ENCODE data around the gene BPIFB6.

Gene BPIFB6

DNA sequence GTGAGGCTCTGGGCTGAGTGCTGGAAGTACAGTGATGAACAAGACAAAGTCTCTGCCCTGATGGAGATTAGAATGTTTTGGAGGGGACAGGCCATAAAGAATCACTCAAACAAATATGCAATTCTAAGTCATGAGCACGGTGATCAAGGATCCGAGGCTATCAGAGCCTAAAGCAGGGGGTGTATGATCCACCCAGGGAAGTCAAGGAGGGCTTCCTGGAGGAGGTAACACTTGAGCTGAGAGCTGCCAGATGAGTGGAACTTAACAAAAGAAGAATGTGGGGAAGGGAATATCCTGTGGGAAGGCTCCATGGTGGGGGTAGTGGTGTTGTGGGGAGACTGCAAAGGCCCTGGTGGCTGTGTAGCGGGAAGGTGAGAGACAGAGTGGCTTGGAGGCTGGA is 60.2 kb downstream of the BPIFB6 start:
- no peaks in the 10 kb centered on the region for H3K9me3 ChIP-seq (ENCODE audit: control insufficient read depth, insufficient read depth, low read depth, low read length)
- H3K27ac ChIP-seq (ENCODE audit: extremely low read depth, low read depth, low read length), result no peak overlapping the region
- ChIA-PET POLR2A (no interaction called here), CTCF (interaction anchor here (1.0 to 3.1 kb wide), 2 partner anchors 15 to 190 kb away, joined by 3 to 11 read pairs; no protein-coding TSS in a partner anchor)
- no peaks in the 10 kb centered on the region for H3K36me3 ChIP-seq (ENCODE audit: control insufficient read depth in 2 of 2, insufficient read depth in 1 of 2, low read length in 2 of 2)
- no peak for TF ChIP-seq GLIS1 (tag by site-specific recombination; IDR thresholded peaks at IDR 0.05)
- TF ChIP-seq, protein P1, sequence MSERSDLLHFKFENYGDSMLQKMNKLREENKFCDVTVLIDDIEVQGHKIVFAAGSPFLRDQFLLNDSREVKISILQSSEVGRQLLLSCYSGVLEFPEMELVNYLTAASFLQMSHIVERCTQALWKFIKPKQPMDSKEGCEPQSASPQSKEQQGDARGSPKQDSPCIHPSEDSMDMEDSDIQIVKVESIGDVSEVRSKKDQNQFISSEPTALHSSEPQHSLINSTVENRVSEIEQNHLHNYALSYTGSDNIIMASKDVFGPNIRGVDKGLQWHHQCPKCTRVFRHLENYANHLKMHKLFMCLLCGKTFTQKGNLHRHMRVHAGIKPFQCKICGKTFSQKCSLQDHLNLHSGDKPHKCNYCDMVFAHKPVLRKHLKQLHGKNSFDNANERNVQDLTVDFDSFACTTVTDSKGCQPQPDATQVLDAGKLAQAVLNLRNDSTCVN (tag by site-specific recombination; optimal IDR thresholded peaks at IDR 0.05), result no peak
- no peak for TF ChIP-seq ZNF521 (tag by site-specific recombination; IDR thresholded peaks at IDR 0.05)
- no peak for TF ChIP-seq ZXDB (tag by site-specific recombination; IDR thresholded peaks at IDR 0.05)
- TF ChIP-seq, protein P2, sequence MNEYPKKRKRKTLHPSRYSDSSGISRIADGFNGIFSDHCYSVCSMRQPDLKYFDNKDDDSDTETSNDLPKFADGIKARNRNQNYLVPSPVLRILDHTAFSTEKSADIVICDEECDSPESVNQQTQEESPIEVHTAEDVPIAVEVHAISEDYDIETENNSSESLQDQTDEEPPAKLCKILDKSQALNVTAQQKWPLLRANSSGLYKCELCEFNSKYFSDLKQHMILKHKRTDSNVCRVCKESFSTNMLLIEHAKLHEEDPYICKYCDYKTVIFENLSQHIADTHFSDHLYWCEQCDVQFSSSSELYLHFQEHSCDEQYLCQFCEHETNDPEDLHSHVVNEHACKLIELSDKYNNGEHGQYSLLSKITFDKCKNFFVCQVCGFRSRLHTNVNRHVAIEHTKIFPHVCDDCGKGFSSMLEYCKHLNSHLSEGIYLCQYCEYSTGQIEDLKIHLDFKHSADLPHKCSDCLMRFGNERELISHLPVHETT (tag by site-specific recombination; IDR thresholded peaks at IDR 0.05), result no peak
- no peak for TF ChIP-seq HOXC10 (CRISPR knock-in tag; IDR thresholded peaks at IDR 0.05)
- TF ChIP-seq ZNF133 (tag by site-specific recombination; IDR thresholded peaks at IDR 0.05), result no peak
- TF ChIP-seq ZNF169 (tag by site-specific recombination; IDR thresholded peaks at IDR 0.05), result no peak
- no peak for TF ChIP-seq REPIN1 (tag by site-specific recombination; IDR thresholded peaks at IDR 0.05; ENCODE audit: low read depth)
- TF ChIP-seq, protein P3, sequence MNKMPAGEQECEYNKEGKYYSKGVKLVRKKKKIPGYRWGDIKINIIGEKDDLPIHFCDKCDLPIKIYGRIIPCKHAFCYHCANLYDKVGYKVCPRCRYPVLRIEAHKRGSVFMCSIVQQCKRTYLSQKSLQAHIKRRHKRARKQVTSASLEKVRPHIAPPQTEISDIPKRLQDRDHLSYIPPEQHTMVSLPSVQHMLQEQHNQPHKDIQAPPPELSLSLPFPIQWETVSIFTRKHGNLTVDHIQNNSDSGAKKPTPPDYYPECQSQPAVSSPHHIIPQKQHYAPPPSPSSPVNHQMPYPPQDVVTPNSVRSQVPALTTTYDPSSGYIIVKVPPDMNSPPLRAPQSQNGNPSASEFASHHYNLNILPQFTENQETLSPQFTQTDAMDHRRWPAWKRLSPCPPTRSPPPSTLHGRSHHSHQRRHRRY (tag by site-specific recombination; IDR thresholded peaks at IDR 0.05), result no peak
- TF ChIP-seq ZNF654 (tag by site-specific recombination; IDR thresholded peaks at IDR 0.05; ENCODE audit: low read depth), result no peak
- no peak for TF ChIP-seq ZNF266 (tag by site-specific recombination; IDR thresholded peaks at IDR 0.05; ENCODE audit: low read depth)
- TF ChIP-seq, protein P4, sequence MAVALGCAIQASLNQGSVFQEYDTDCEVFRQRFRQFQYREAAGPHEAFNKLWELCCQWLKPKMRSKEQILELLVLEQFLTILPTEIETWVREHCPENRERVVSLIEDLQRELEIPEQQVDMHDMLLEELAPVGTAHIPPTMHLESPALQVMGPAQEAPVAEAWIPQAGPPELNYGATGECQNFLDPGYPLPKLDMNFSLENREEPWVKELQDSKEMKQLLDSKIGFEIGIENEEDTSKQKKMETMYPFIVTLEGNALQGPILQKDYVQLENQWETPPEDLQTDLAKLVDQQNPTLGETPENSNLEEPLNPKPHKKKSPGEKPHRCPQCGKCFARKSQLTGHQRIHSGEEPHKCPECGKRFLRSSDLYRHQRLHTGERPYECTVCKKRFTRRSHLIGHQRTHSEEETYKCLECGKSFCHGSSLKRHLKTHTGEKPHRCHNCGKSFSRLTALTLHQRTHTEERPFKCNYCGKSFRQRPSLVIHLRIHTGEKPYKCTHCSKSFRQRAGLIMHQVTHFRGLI (tag by site-specific recombination; IDR thresholded peaks at IDR 0.05), result no peak
- TF ChIP-seq, protein P5, sequence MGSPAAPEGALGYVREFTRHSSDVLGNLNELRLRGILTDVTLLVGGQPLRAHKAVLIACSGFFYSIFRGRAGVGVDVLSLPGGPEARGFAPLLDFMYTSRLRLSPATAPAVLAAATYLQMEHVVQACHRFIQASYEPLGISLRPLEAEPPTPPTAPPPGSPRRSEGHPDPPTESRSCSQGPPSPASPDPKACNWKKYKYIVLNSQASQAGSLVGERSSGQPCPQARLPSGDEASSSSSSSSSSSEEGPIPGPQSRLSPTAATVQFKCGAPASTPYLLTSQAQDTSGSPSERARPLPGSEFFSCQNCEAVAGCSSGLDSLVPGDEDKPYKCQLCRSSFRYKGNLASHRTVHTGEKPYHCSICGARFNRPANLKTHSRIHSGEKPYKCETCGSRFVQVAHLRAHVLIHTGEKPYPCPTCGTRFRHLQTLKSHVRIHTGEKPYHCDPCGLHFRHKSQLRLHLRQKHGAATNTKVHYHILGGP (tag by site-specific recombination; IDR thresholded peaks at IDR 0.05), result no peak
- H3K4me3 ChIP-seq (ENCODE audit: low read depth, low read length), result no peak overlapping the region
- no peaks in the 10 kb centered on the region for H3K4me1 ChIP-seq (ENCODE audit: control insufficient read depth, insufficient read depth, low read length)

DNA sequence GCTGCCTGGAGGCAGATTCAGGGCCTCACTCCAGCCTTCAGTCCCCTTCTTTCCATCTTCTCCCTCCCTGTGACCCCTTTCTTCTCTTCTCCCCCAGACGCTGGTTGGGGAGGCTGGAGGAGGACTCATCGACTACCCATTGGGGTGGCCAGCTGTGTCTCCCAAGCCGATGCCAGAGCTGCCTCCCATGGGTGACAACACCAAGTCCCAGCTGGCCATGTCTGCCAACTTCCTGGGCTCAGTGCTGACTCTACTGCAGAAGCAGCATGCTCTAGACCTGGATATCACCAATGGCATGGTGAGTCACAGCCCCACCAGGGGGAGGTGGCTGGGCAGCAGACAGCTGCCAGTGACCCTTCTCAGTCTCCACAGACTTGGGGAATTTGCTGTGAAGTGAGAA is 60.9 kb downstream of the BPIFB6 start:
- Histone ChIP-seq H3K36me3 (ENCODE audit: control insufficient read depth in 2 of 2, insufficient read depth in 1 of 2, low read length in 2 of 2) (no peaks in the 10 kb centered on the region), H3K4me3 (ENCODE audit: low read depth, low read length) (no peak overlapping the region), H3K9me3 (ENCODE audit: control insufficient read depth, insufficient read depth, low read depth, low read length) (no peaks in the 10 kb centered on the region), H3K27ac (ENCODE audit: extremely low read depth, low read depth, low read length) (no peak overlapping the region), H3K4me1 (ENCODE audit: control insufficient read depth, insufficient read depth, low read length) (no peaks in the 10 kb centered on the region)
- POLR2A ChIA-PET, result no interaction called here
- TF ChIP-seq ZNF677 (tag by site-specific recombination; IDR thresholded peaks at IDR 0.05) (no peak), ZSCAN23 (tag by site-specific recombination; IDR thresholded peaks at IDR 0.05) (no peak), ZNF529 (tag by site-specific recombination; IDR thresholded peaks at IDR 0.05; ENCODE audit: insufficient replicate concordance) (no peak)
- TF ChIP-seq, protein P6, sequence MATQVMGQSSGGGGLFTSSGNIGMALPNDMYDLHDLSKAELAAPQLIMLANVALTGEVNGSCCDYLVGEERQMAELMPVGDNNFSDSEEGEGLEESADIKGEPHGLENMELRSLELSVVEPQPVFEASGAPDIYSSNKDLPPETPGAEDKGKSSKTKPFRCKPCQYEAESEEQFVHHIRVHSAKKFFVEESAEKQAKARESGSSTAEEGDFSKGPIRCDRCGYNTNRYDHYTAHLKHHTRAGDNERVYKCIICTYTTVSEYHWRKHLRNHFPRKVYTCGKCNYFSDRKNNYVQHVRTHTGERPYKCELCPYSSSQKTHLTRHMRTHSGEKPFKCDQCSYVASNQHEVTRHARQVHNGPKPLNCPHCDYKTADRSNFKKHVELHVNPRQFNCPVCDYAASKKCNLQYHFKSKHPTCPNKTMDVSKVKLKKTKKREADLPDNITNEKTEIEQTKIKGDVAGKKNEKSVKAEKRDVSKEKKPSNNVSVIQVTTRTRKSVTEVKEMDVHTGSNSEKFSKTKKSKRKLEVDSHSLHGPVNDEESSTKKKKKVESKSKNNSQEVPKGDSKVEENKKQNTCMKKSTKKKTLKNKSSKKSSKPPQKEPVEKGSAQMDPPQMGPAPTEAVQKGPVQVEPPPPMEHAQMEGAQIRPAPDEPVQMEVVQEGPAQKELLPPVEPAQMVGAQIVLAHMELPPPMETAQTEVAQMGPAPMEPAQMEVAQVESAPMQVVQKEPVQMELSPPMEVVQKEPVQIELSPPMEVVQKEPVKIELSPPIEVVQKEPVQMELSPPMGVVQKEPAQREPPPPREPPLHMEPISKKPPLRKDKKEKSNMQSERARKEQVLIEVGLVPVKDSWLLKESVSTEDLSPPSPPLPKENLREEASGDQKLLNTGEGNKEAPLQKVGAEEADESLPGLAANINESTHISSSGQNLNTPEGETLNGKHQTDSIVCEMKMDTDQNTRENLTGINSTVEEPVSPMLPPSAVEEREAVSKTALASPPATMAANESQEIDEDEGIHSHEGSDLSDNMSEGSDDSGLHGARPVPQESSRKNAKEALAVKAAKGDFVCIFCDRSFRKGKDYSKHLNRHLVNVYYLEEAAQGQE (tag by site-specific recombination; IDR thresholded peaks at IDR 0.05), result no peak
- CTCF ChIA-PET, result interaction anchor here (0.6 to 1.0 kb wide), 2 partner anchors 15 to 302 kb away, joined by 3 to 4 read pairs; no protein-coding TSS in a partner anchor
